ENCODE results near the gene FAM228A. TPM values are rescaled to one million over a fixed set of nuclear protein-coding genes. Genes with fewer than 3 reads are reported as not detected.
A peak's percentile ranks its signal among the peaks of the same experiment; 100 is the strongest.
"Not testable (repeated sequence)": the region's sequence is repeated elsewhere in the genome, so short reads cannot be mapped to it uniquely, and the experiment has no call there.

Gene FAM228A
- under 1 TPM; 0.36 to 0.81 TPM for total RNA-seq
- polyA plus RNA-seq: under 1 TPM in 1 of 2 donors, not detected in 1; 0.28 TPM

DNA sequence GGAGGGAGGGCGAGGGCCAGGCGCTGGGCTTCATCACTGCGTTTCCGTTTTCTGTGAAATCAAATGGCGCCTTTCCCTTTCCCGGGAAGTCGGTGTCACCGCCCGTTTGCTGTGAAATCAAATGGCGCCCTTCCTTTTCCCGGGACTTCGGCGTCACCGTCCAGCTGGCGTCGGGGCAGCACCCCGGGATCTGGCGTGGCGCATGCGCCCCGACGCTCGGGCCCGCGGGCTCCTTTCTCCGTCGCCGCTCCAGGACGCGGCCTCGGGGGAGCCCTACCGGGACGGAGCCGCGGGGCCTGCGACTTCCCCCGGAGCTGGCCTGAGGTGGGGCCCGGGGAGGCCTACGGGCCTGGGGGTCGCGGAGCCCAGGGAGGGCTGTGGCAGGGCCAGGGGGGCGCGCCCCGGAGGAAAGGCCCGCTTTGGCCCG lies at the start of gene FAM228A:
TSS of gene FAM228A (plus strand) at position 203 of the 427 bp plus-strand sequence. CDS start 428 bp downstream, outside the sequence.
- Histone ChIP-seq H3K36me3 (ENCODE audit: insufficient read depth, low read length) (no peaks in the 10 kb centered on the region), H3K27me3 (ENCODE audit: insufficient read depth, low read length) (no peaks in the 10 kb centered on the region), H3K9me3 (ENCODE audit: control insufficient read depth in 1 of 2, low read length in 2 of 2) (no peaks in the 10 kb centered on the region), H3K4me1 (ENCODE audit: insufficient read depth, low read length) (no peaks in the 10 kb centered on the region), H3K27ac (ENCODE audit: low read depth, low read length) (no peak within 1 kb of the TSS), H3K4me3 (ENCODE audit: low read length in 2 of 2) (no peak within 1 kb of the TSS)
- peak within 1 kb of the TSS in 1 of 7 donors; percentile 76 for H3K27ac Mint-ChIP-seq
- intact Hi-C loops (cut with micrococcal nuclease): no loop called here
- peaks cover 0 to 1% (median 0%) of the 10 kb centered on the region in 4 donors for H3K4me1 Mint-ChIP-seq
- H3K36me3 Mint-ChIP-seq: no peaks in the 10 kb centered on the region
- DNase-seq: no peak
- ChIA-PET POLR2A (ENCODE audit: partially characterized antibody) (no interaction called here), CTCF (ENCODE audit: partially characterized antibody) (no interaction called here)
- H3K4me3 Mint-ChIP-seq: no peak within 1 kb of the TSS
- H3K9me3 Mint-ChIP-seq: no peaks in the 10 kb centered on the region
- peaks cover 0 to 1% of the 10 kb centered on the region in 2 donors for H3K27me3 Mint-ChIP-seq

DNA sequence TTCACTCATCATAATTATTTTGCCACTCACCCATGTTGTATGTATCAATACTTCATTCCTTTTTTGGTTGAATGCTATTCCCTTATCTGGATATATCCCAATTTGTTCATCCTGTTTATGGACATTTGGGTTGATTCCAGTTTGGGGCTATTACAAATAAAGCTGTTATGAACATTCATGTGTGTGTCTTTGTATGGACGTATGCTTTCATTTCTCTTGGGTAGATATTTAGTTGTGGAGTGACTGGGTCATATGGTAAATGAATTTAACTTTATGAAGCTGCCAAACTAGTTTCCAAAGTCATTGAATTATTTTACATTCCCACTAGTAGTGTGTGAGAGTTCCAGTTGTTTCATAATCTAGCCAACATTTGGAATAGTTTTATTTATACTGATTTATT lies 48.9 kb upstream of the FAM228A start:
- POLR2A ChIA-PET (ENCODE audit: partially characterized antibody): no interaction called here
- DNase-seq: no peak

DNA sequence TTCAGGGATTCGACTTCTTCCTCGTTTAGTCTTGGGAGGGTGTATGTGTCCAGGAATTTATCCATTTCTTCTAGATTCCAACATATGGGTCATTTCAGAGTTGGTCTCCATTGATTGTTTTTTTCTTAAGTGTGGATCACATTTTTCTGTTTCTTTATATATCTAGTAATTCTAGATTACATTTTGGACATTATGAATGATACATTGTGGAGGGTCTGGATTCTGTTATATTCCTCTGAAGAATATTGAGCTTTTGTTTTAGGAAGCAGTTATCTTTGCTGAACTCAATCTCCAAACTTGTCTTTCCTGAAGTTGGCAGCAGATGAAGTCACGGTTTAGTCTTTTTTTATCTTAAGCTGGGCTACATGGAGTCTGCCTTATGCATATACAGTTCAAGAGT lies 42.3 kb upstream of the FAM228A start:
- H3K4me3 Mint-ChIP-seq: no peak overlapping the region

More for the DNA sequence above, 48.9 kb upstream of the FAM228A start:
- Histone ChIP-seq H3K36me3 (ENCODE audit: insufficient read depth, low read length) (no peaks in the 10 kb centered on the region), H3K9me3 (ENCODE audit: control insufficient read depth in 1 of 2, low read length in 2 of 2) (no peaks in the 10 kb centered on the region), H3K27me3 (ENCODE audit: insufficient read depth, low read length) (no peaks in the 10 kb centered on the region), H3K27ac (ENCODE audit: low read depth, low read length) (no peak overlapping the region), H3K4me1 (ENCODE audit: insufficient read depth, low read length) (peaks cover 8% of the 10 kb centered on the region), H3K4me3 (ENCODE audit: low read length in 2 of 2) (no peak overlapping the region)
- Mint-ChIP-seq H3K36me3 (peaks cover 0 to 3% of the 10 kb centered on the region in 2 donors), H3K4me1 (peaks cover 7 to 17% (median 13%) of the 10 kb centered on the region in 4 donors), H3K4me3 (peak overlapping the region in 2 of 8 donors; percentile 28 to 40), H3K27me3 (no peaks in the 10 kb centered on the region), H3K9me3 (no peaks in the 10 kb centered on the region), H3K27ac (no peak overlapping the region)
- CTCF ChIA-PET (ENCODE audit: partially characterized antibody): no interaction called here
- intact Hi-C loops (cut with micrococcal nuclease): no loop called here

DNA sequence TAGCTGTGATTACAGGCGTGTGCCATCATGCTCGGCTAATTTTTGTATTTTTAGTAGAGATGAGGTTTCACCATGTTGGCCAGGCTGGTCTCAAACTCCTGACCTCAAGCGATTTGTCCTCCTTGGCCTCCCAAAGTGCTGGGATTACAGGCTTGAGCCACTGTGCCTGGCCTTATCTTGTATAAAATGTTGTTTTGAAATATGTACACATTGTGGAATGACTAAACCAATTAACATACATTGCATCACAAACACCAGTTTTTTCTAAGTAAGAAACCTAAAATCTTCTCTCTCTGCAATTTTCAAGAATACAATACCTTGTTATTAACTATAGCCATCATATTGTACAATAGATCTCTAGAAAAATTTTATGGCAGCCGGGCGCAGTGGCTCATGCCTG lies 34.5 kb upstream of the FAM228A start:
- intact Hi-C loops (cut with micrococcal nuclease): not testable (repeated sequence)

More for the DNA sequence above, 42.3 kb upstream of the FAM228A start:
- peaks cover 0 to 21% (median 15%) of the 10 kb centered on the region in 8 donors for H3K9me3 Mint-ChIP-seq
- no peaks in the 10 kb centered on the region for H3K9me3 ChIP-seq (ENCODE audit: control insufficient read depth in 1 of 2, low read length in 2 of 2)
- no peak overlapping the region for H3K27ac ChIP-seq (ENCODE audit: low read depth, low read length)
- DNase-seq: no peak
- H3K27me3 Mint-ChIP-seq: no peaks in the 10 kb centered on the region
- peaks cover 10 to 21% of the 10 kb centered on the region in 2 donors for H3K36me3 Mint-ChIP-seq
- POLR2A ChIA-PET (ENCODE audit: partially characterized antibody): no interaction called here
- no peaks in the 10 kb centered on the region for H3K27me3 ChIP-seq (ENCODE audit: insufficient read depth, low read length)
- CTCF ChIA-PET (ENCODE audit: partially characterized antibody): interaction anchor here (0.6 kb wide), 1 partner anchor 83 kb away, joined by 3 read pairs; no protein-coding TSS in a partner anchor
- no peak overlapping the region for H3K27ac Mint-ChIP-seq
- peaks cover 0 to 1% (median 0%) of the 10 kb centered on the region in 4 donors for H3K4me1 Mint-ChIP-seq
- no peaks in the 10 kb centered on the region for H3K36me3 ChIP-seq (ENCODE audit: insufficient read depth, low read length)
- intact Hi-C loops (cut with micrococcal nuclease): no loop called here
- no peaks in the 10 kb centered on the region for H3K4me1 ChIP-seq (ENCODE audit: insufficient read depth, low read length)
- H3K4me3 ChIP-seq (ENCODE audit: low read length in 2 of 2): no peak overlapping the region

DNA sequence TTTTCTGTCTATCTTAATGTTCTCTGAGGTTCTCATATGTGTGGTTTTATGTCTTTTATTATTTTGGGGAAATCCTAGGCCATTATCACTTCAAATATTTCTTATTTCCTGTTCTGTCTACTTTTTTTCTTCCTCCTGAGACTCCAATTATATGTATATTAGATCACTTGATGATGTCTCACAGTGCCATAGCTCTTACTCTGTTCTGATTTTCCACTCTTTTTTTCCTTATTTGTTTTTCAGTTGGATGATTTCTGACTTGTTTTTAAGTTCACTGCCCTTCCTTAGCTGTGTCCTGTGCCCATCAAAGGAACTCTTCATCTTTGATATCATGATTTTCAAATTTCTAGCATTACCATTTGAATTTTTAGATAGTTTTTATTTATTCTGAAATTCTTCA lies 27.5 kb upstream of the FAM228A start:
- Mint-ChIP-seq H3K4me1 (no peaks in the 10 kb centered on the region), H3K9me3 (peaks cover 7 to 31% (median 18%) of the 10 kb centered on the region in 8 donors), H3K4me3 (no peak overlapping the region), H3K27me3 (no peaks in the 10 kb centered on the region), H3K36me3 (peaks cover 35 to 52% of the 10 kb centered on the region in 2 donors), H3K27ac (no peak overlapping the region)
- no peaks in the 10 kb centered on the region for H3K27me3 ChIP-seq (ENCODE audit: insufficient read depth, low read length)
- H3K4me1 ChIP-seq (ENCODE audit: insufficient read depth, low read length): no peaks in the 10 kb centered on the region
- POLR2A ChIA-PET (ENCODE audit: partially characterized antibody): no interaction called here
- H3K4me3 ChIP-seq (ENCODE audit: low read length in 2 of 2): no peak overlapping the region
- H3K9me3 ChIP-seq (ENCODE audit: control insufficient read depth in 1 of 2, low read length in 2 of 2): peaks cover 0 to 10% of the 10 kb centered on the region in 2 donors
- H3K36me3 ChIP-seq (ENCODE audit: insufficient read depth, low read length): no peaks in the 10 kb centered on the region
- no peak for DNase-seq
- H3K27ac ChIP-seq (ENCODE audit: low read depth, low read length): no peak overlapping the region
- CTCF ChIA-PET (ENCODE audit: partially characterized antibody): no interaction called here
- intact Hi-C loops (cut with micrococcal nuclease): no loop called here

More for the DNA sequence above, 34.5 kb upstream of the FAM228A start:
- H3K36me3 Mint-ChIP-seq: peaks cover 6 to 20% of the 10 kb centered on the region in 2 donors
- H3K36me3 ChIP-seq (ENCODE audit: insufficient read depth, low read length); H3K9me3 ChIP-seq (ENCODE audit: control insufficient read depth in 1 of 2, low read length in 2 of 2); H3K27me3 ChIP-seq (ENCODE audit: insufficient read depth, low read length); H3K27ac Mint-ChIP-seq; POLR2A ChIA-PET (ENCODE audit: partially characterized antibody); H3K9me3 Mint-ChIP-seq; H3K27me3 Mint-ChIP-seq; H3K27ac ChIP-seq (ENCODE audit: low read depth, low read length); CTCF ChIA-PET (ENCODE audit: partially characterized antibody); H3K4me3 Mint-ChIP-seq; H3K4me3 ChIP-seq (ENCODE audit: low read length in 2 of 2); H3K4me1 Mint-ChIP-seq; H3K4me1 ChIP-seq (ENCODE audit: insufficient read depth, low read length); DNase-seq: not testable (repeated sequence)

GRCh38 chr2:24152413-24153197 lies 22.2 kb upstream of the FAM228A start:
- Mint-ChIP-seq H3K27ac (no peak overlapping the region), H3K4me3 (no peak overlapping the region), H3K27me3 (no peaks in the 10 kb centered on the region), H3K36me3 (peaks cover 32 to 48% of the 10 kb centered on the region in 2 donors), H3K4me1 (no peaks in the 10 kb centered on the region), H3K9me3 (peaks cover 3 to 22% (median 11%) of the 10 kb centered on the region in 8 donors)
- POLR2A ChIA-PET (ENCODE audit: partially characterized antibody): no interaction called here
- Histone ChIP-seq H3K4me3 (ENCODE audit: low read length in 2 of 2) (no peak overlapping the region), H3K27me3 (ENCODE audit: insufficient read depth, low read length) (no peaks in the 10 kb centered on the region), H3K4me1 (ENCODE audit: insufficient read depth, low read length) (no peaks in the 10 kb centered on the region), H3K27ac (ENCODE audit: low read depth, low read length) (no peak overlapping the region), H3K9me3 (ENCODE audit: control insufficient read depth in 1 of 2, low read length in 2 of 2) (peaks cover 0 to 4% of the 10 kb centered on the region in 2 donors), H3K36me3 (ENCODE audit: insufficient read depth, low read length) (no peaks in the 10 kb centered on the region)
- CTCF ChIA-PET (ENCODE audit: partially characterized antibody): no interaction called here
- no peak for DNase-seq
- intact Hi-C loops (cut with micrococcal nuclease): no loop called here

DNA sequence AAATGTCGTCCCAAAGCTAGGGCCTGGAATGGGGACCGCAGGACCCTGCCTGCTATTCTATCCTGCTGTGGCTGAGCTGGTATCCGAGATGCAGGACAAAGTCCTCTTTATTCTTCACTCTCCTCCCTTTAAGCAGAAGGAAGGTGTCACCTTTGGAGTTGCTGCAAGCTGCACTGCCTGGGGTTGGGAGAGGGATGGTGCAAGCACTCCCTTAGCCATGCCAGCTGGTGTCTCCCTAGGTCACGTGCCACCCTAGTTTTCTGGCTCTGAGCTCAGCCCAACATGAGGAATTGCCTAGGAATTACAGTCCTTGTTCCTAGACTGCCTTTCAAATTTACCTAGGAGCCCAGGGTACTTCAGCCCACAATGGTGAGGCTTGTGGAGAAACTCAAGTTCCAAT lies 21.4 kb upstream of the FAM228A start:
- Mint-ChIP-seq H3K27me3 (no peaks in the 10 kb centered on the region), H3K9me3 (peaks cover 0 to 13% (median 5%) of the 10 kb centered on the region in 8 donors), H3K36me3 (peaks cover 29 to 44% of the 10 kb centered on the region in 2 donors), H3K4me1 (no peaks in the 10 kb centered on the region), H3K4me3 (no peak overlapping the region), H3K27ac (no peak overlapping the region)
- intact Hi-C loops (cut with micrococcal nuclease): no loop called here
- H3K36me3 ChIP-seq (ENCODE audit: insufficient read depth, low read length): no peaks in the 10 kb centered on the region
- POLR2A ChIA-PET (ENCODE audit: partially characterized antibody): no interaction called here
- no peaks in the 10 kb centered on the region for H3K27me3 ChIP-seq (ENCODE audit: insufficient read depth, low read length)
- H3K4me1 ChIP-seq (ENCODE audit: insufficient read depth, low read length): no peaks in the 10 kb centered on the region
- DNase-seq: no peak
- no peak overlapping the region for H3K4me3 ChIP-seq (ENCODE audit: low read length in 2 of 2)
- H3K9me3 ChIP-seq (ENCODE audit: control insufficient read depth in 1 of 2, low read length in 2 of 2): no peaks in the 10 kb centered on the region
- no peak overlapping the region for H3K27ac ChIP-seq (ENCODE audit: low read depth, low read length)
- CTCF ChIA-PET (ENCODE audit: partially characterized antibody): no interaction called here
